ENCODE results near the gene ILDR2.

DNA sequence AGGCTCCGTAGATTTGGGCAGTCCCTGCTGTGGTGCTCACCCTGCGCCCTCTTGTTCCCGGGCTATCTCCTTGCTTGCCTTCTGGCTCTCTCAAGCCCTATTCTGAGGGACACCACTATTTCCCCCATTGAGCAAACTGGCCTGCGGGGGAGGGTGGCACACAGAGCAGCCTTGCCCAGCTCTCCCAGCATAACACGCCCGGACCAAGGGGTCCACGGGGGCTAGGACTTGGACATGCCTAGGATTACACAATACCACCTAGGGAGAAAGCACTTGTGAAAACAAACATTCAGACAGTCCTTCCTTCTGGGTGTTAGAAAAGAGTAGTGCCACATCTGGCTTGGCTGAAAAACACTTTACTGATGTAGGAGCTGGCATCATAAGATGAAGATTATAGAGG, 106.7 kb downstream of the ILDR2 start:
- TF ChIP-seq, protein P1, sequence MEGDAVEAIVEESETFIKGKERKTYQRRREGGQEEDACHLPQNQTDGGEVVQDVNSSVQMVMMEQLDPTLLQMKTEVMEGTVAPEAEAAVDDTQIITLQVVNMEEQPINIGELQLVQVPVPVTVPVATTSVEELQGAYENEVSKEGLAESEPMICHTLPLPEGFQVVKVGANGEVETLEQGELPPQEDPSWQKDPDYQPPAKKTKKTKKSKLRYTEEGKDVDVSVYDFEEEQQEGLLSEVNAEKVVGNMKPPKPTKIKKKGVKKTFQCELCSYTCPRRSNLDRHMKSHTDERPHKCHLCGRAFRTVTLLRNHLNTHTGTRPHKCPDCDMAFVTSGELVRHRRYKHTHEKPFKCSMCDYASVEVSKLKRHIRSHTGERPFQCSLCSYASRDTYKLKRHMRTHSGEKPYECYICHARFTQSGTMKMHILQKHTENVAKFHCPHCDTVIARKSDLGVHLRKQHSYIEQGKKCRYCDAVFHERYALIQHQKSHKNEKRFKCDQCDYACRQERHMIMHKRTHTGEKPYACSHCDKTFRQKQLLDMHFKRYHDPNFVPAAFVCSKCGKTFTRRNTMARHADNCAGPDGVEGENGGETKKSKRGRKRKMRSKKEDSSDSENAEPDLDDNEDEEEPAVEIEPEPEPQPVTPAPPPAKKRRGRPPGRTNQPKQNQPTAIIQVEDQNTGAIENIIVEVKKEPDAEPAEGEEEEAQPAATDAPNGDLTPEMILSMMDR (IDR thresholded peaks at IDR 0.05) = no peak
- TF ChIP-seq POLR2A (IDR thresholded peaks at IDR 0.05) = no peak
